Measurements from ENCODE around the gene DYRK1B. TPM values are rescaled to one million over a fixed set of nuclear protein-coding genes. Genes with fewer than 3 reads are reported as not detected.

Gene DYRK1B
- total and polyA plus RNA-seq, 4 experiments from 2014 or later = 7.0 to 30.9 (median 21.7) TPM

- H3K27ac Mint-ChIP-seq = peak overlapping the region in 3 of 7 donors; percentile 57 to 88 (median 83)
- H3K36me3 Mint-ChIP-seq = peaks cover 0 to 3% of the 10 kb centered on the region in 2 donors
- H3K4me3 Mint-ChIP-seq = peak overlapping the region in 2 of 8 donors; percentile 64 to 69
- ChIA-PET CTCF (ENCODE audit: partially characterized antibody) (no interaction called here), POLR2A (ENCODE audit: partially characterized antibody) (no interaction called here)
- no peaks in the 10 kb centered on the region for H3K36me3 ChIP-seq (ENCODE audit: insufficient read depth, low read length)
- H3K27me3 Mint-ChIP-seq = peaks cover 0 to 1% of the 10 kb centered on the region in 2 donors
- no peak overlapping the region for H3K4me3 ChIP-seq (ENCODE audit: low read length in 2 of 2)
- no peaks in the 10 kb centered on the region for H3K4me1 ChIP-seq (ENCODE audit: insufficient read depth, low read length)
- peaks cover 0 to 4% (median 0%) of the 10 kb centered on the region in 8 donors for H3K9me3 Mint-ChIP-seq
- no peaks in the 10 kb centered on the region for H3K27me3 ChIP-seq (ENCODE audit: insufficient read depth, low read length)
- peaks cover 0 to 8% (median 0%) of the 10 kb centered on the region in 4 donors for H3K4me1 Mint-ChIP-seq
- H3K9me3 ChIP-seq (ENCODE audit: control insufficient read depth in 1 of 2, low read length in 2 of 2) = no peaks in the 10 kb centered on the region
- H3K27ac ChIP-seq (ENCODE audit: low read depth, low read length) = no peak overlapping the region
- intact Hi-C loops (cut with micrococcal nuclease) = no loop called here
- DNase-seq = peak in 2 of 5 donors; percentile 78 to 84
Measured at GRCh38 chr19:39858541-39858940, 24.6 kb upstream of the DYRK1B start.

DNA sequence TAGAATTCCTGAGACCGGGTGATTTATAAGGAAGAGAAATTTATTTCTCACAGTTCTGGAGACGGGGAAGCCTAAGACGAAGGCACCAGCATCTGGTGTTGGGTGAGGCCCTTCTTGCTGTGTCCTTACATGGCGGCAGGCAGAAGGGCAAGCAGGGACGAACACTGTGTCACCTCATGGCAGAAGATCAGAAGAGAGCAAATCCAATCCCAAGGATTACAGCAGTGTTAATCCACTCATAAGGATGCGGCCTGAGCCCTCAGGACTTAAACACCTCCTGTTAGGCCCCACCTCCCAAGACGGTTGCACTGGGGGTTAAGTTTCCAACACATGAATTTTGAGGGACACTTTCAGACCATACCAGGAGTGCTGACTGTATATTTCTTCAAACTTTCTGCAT is 18.9 kb upstream of the DYRK1B start:
- ChIA-PET POLR2A (ENCODE audit: partially characterized antibody) (no interaction called here), CTCF (ENCODE audit: partially characterized antibody) (no interaction called here)
- no peaks in the 10 kb centered on the region for H3K36me3 ChIP-seq (ENCODE audit: insufficient read depth, low read length)
- H3K27me3 Mint-ChIP-seq = no peaks in the 10 kb centered on the region
- H3K27me3 ChIP-seq (ENCODE audit: insufficient read depth, low read length) = no peaks in the 10 kb centered on the region
- H3K9me3 ChIP-seq (ENCODE audit: control insufficient read depth in 1 of 2, low read length in 2 of 2) = no peaks in the 10 kb centered on the region
- no peak overlapping the region for H3K27ac ChIP-seq (ENCODE audit: low read depth, low read length)
- no peak for DNase-seq
- no peak overlapping the region for H3K27ac Mint-ChIP-seq
- no peaks in the 10 kb centered on the region for H3K9me3 Mint-ChIP-seq
- no peak overlapping the region for H3K4me3 Mint-ChIP-seq
- no peak overlapping the region for H3K4me3 ChIP-seq (ENCODE audit: low read length in 2 of 2)
- H3K36me3 Mint-ChIP-seq = no peaks in the 10 kb centered on the region
- no peaks in the 10 kb centered on the region for H3K4me1 ChIP-seq (ENCODE audit: insufficient read depth, low read length)
- intact Hi-C loops (cut with micrococcal nuclease) = no loop called here
- H3K4me1 Mint-ChIP-seq = peaks cover 0 to 2% (median 0%) of the 10 kb centered on the region in 4 donors

DNA sequence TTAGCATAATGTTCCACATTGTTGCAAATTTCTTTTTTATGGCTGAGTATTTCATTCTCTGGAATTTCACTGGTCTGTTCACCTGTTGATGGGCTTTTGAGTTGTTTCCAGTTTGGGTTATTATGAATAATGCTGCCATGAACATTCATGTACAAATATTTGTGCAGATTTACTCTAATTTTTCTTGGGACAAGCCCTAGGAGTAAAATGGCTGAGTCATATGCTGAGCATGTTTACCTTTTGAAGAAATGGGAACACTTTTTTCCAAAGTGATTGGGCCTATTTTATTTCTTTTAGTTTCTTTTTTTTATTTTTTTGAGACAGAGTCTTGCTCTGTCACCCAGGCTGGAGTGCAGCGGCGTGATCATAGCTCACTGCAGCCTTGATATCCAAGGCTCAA is 16.9 kb upstream of the DYRK1B start:
- no peak overlapping the region for H3K27ac Mint-ChIP-seq
- Histone ChIP-seq H3K9me3 (ENCODE audit: control insufficient read depth in 1 of 2, low read length in 2 of 2) (no peaks in the 10 kb centered on the region), H3K4me1 (ENCODE audit: insufficient read depth, low read length) (peaks cover 8% of the 10 kb centered on the region), H3K36me3 (ENCODE audit: insufficient read depth, low read length) (no peaks in the 10 kb centered on the region), H3K27ac (ENCODE audit: low read depth, low read length) (no peak overlapping the region), H3K27me3 (ENCODE audit: insufficient read depth, low read length) (no peaks in the 10 kb centered on the region), H3K4me3 (ENCODE audit: low read length in 2 of 2) (no peak overlapping the region)
- DNase-seq = no peak
- H3K36me3 Mint-ChIP-seq = peaks cover 0 to 3% of the 10 kb centered on the region in 2 donors
- H3K4me1 Mint-ChIP-seq = peaks cover 8 to 17% (median 10%) of the 10 kb centered on the region in 4 donors
- H3K27me3 Mint-ChIP-seq = no peaks in the 10 kb centered on the region
- POLR2A ChIA-PET (ENCODE audit: partially characterized antibody) = no interaction called here
- H3K4me3 Mint-ChIP-seq = no peak overlapping the region
- intact Hi-C loops (cut with micrococcal nuclease) = no loop called here
- H3K9me3 Mint-ChIP-seq = no peaks in the 10 kb centered on the region
- CTCF ChIA-PET (ENCODE audit: partially characterized antibody) = no interaction called here

- H3K27ac Mint-ChIP-seq = no peak overlapping the region
- ChIA-PET POLR2A (ENCODE audit: partially characterized antibody) (interaction anchor here (6.3 kb wide), 1 partner anchor 14 kb away, joined by 96 read pairs; the partner anchor contains the start of gene DYRK1B), CTCF (ENCODE audit: partially characterized antibody) (interaction anchor here (7.0 kb wide), 1 partner anchor 15 kb away, joined by 61 read pairs; the partner anchor contains the start of gene DYRK1B)
- DNase-seq = no peak
- no peaks in the 10 kb centered on the region for H3K9me3 Mint-ChIP-seq
- H3K4me3 Mint-ChIP-seq = no peak overlapping the region
- H3K36me3 Mint-ChIP-seq = peaks cover 0 to 11% of the 10 kb centered on the region in 2 donors
- intact Hi-C loops (cut with micrococcal nuclease) = no loop called here
- H3K27ac ChIP-seq (ENCODE audit: low read depth, low read length) = no peak overlapping the region
- peaks cover 27 to 40% (median 32%) of the 10 kb centered on the region in 4 donors for H3K4me1 Mint-ChIP-seq
- H3K36me3 ChIP-seq (ENCODE audit: insufficient read depth, low read length) = no peaks in the 10 kb centered on the region
- H3K9me3 ChIP-seq (ENCODE audit: control insufficient read depth in 1 of 2, low read length in 2 of 2) = no peaks in the 10 kb centered on the region
- no peaks in the 10 kb centered on the region for H3K27me3 Mint-ChIP-seq
- no peaks in the 10 kb centered on the region for H3K27me3 ChIP-seq (ENCODE audit: insufficient read depth, low read length)
- H3K4me1 ChIP-seq (ENCODE audit: insufficient read depth, low read length) = peaks cover 31% of the 10 kb centered on the region
- no peak overlapping the region for H3K4me3 ChIP-seq (ENCODE audit: low read length in 2 of 2)
Measured at GRCh38 chr19:39848392-39848791, 14.4 kb upstream of the DYRK1B start.

DNA sequence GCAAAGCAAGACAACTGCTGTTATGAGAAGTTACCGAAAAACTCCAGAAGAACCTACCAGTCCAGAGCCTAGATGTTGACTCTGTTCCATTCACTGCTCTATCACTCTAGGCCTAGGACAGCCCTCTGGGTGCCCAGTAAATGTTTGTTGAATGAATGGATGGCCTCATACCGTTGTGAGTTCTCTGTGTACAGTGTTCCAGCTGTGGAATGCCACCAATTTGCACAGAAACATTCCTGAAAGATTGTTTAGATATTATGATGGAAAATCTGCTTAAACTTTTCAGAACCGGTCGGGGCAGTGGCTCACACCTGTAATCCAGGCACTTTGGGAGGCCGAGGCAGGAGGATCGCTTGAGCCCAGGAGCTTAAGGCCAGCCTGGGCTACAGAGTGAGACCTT is 13.6 kb upstream of the DYRK1B start:
- peaks cover 0 to 12% of the 10 kb centered on the region in 2 donors for H3K36me3 Mint-ChIP-seq

GRCh38 chr19:39846678-39847486 is 12.9 kb upstream of the DYRK1B start:
- Mint-ChIP-seq H3K27me3 (no peaks in the 10 kb centered on the region), H3K9me3 (peaks cover 0 to 1% (median 0%) of the 10 kb centered on the region in 8 donors), H3K4me1 (peaks cover 36 to 55% (median 44%) of the 10 kb centered on the region in 4 donors), H3K36me3 (peaks cover 0 to 15% of the 10 kb centered on the region in 2 donors), H3K27ac (peak overlapping the region; percentile 92 to 98 (median 97)), H3K4me3 (peak overlapping the region; percentile 88 to 93 (median 92))
- Histone ChIP-seq H3K4me1 (ENCODE audit: insufficient read depth, low read length) (peaks cover 43% of the 10 kb centered on the region), H3K27ac (ENCODE audit: low read depth, low read length) (peak overlapping the region; percentile 86), H3K4me3 (ENCODE audit: low read length in 2 of 2) (peak overlapping the region; percentile 63 to 78), H3K36me3 (ENCODE audit: insufficient read depth, low read length) (no peaks in the 10 kb centered on the region), H3K27me3 (ENCODE audit: insufficient read depth, low read length) (no peaks in the 10 kb centered on the region), H3K9me3 (ENCODE audit: control insufficient read depth in 1 of 2, low read length in 2 of 2) (no peaks in the 10 kb centered on the region)
- ChIA-PET CTCF (ENCODE audit: partially characterized antibody) (interaction anchor here (0.9 to 7.3 kb wide), 10 partner anchors 13 to 319 kb away, joined by 3 to 168 read pairs (median 5); partner anchors contain the start of genes DYRK1B and PSMC4), POLR2A (ENCODE audit: partially characterized antibody) (interaction anchor here (0.7 to 6.3 kb wide), 11 partner anchors 12 to 579 kb away, joined by 3 to 96 read pairs (median 4); partner anchors contain the start of genes DYRK1B, PSMC4 and ZNF546)
- intact Hi-C loops (cut with micrococcal nuclease) = loop anchor here (1.0 kb wide), 2 partner anchors 13 to 23 kb away; partner anchors contain the start of gene DYRK1B
- DNase-seq = no peak

More for the DNA sequence above, 13.6 kb upstream of the DYRK1B start:
- Mint-ChIP-seq H3K4me1 (peaks cover 32 to 49% (median 39%) of the 10 kb centered on the region in 4 donors), H3K27ac (peak overlapping the region in 5 of 7 donors; percentile 92 to 98 (median 97)), H3K4me3 (peak overlapping the region in 3 of 8 donors; percentile 88 to 92 (median 90)), H3K27me3 (no peaks in the 10 kb centered on the region), H3K9me3 (peaks cover 0 to 1% (median 0%) of the 10 kb centered on the region in 8 donors)
- Histone ChIP-seq H3K36me3 (ENCODE audit: insufficient read depth, low read length) (no peaks in the 10 kb centered on the region), H3K4me3 (ENCODE audit: low read length in 2 of 2) (no peak overlapping the region), H3K4me1 (ENCODE audit: insufficient read depth, low read length) (peaks cover 40% of the 10 kb centered on the region), H3K9me3 (ENCODE audit: control insufficient read depth in 1 of 2, low read length in 2 of 2) (no peaks in the 10 kb centered on the region), H3K27ac (ENCODE audit: low read depth, low read length) (no peak overlapping the region), H3K27me3 (ENCODE audit: insufficient read depth, low read length) (no peaks in the 10 kb centered on the region)
- intact Hi-C loops (cut with micrococcal nuclease) = no loop called here
- POLR2A ChIA-PET (ENCODE audit: partially characterized antibody) = interaction anchor here (6.3 kb wide), 1 partner anchor 13 kb away, joined by 96 read pairs; the partner anchor contains the start of gene DYRK1B
- CTCF ChIA-PET (ENCODE audit: partially characterized antibody) = interaction anchor here (0.9 to 7.3 kb wide), 4 partner anchors 14 to 319 kb away, joined by 4 to 168 read pairs (median 58); partner anchors contain the start of genes DYRK1B and PSMC4
- DNase-seq = no peak
